Endothelial cell of hepatic sinusoid (primary cell): ENCODE results near the gene MPV17L2.

Experiments used
- in situ Hi-C: cut with HindIII; loops from 2 replicates; pipeline ENCODE4 v1.10.0; 2017; ENCODE audit warnings: low sequenced_read_pairs

The MPV17L2 gene

DNA sequence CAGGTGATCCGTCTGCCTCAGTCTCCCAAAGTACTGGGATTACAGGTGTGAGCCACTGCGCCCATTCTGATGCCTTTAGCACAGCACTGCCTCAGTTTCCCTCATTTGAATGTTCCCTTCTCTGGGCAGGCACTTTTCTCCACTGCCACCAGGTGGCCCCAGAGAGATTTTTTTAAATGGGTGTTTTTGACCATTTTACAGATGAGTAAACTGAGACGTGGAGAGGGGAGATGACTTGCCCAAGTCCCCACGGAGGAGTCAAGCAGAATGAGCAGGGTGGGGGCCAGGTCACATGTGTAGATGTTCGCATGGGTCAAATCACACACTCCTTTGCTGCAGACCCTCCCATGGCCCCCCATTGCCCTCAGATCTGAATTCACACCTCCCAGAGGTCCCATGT, 36.5 kb downstream of the MPV17L2 start:
- in situ Hi-C loops: loop anchor here (5.0 kb wide), 1 partner anchor 47 kb away; no protein-coding TSS in a partner anchor

DNA sequence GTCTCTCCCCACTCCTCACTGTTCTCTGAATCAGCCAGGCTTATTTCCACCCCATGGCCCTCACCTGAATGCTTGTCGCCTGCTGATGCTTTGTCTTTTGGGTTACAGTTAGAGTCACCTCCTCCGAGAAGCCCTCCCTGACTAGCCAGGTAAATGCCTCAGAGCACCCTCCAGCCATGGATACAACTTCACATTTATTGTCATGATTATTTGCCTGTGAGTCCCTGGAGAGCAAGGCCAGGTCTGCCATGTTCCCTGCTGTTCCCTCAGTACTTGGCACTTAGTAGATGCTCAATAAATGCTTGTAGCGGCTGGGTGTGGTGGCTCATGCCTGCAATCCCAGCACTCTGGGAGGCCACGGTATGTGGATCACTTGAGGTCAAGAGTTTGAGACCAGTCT, 36.9 kb downstream of the MPV17L2 start:
- in situ Hi-C loops: loop anchor here (5.0 kb wide), 1 partner anchor 48 kb away; no protein-coding TSS in a partner anchor

DNA sequence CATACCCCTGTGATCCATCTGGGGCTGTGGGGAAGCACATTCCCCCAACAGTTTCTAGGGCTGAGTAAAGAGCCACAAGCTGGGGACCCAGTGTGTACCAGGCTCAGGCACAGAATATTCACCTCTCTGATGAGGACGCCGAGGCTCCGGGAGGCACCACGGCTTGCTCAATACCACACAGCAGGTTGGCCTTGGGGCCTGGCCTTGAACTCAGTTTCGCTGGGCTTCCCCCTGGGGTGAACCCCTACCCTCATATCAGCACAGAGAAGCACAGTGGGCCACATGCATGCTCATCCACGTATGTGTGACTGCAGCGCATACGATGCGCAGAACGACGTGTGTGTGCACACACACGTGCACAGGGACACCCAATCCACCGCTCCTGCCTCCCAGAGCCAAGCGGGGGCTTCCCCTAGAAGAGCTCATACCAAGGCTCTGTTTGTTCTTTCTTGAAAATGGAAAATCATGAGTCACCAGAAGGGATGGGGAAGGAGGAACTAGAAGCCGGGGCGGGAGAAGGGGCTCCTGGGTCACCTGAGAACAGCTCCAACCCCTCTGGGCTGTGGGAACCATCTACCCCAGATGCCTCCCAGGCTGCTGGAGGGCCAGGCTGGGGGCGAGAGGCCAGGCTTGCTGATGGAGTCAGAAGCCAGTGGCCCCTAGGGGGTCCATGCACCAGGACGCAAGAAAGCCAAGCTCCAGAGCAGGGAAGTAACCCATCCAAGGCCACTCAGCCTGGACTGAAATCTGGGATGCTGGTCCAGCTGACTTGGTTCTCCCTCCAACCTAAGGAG, 38.1 kb downstream of the MPV17L2 start:
- in situ Hi-C loops: no loop called here

DNA sequence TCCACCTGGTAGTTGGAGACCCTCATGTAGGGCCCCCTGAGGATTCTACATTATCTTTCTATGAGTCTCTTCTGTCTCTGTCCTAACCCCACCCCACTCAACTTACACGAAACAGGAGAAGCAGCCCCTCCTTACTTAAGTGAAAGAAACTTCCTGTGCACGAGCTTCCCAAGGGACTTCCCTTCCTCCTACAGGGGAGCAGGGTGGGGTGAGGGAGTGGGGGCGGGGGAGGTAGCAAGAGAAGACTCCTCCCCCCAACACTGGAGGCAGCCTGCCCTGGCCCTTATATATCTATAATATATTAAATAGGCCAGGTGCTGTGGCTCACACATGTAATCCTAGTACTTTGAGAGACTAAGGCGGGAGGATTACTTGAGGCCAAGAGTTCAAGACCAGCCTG, 38.8 kb downstream of the MPV17L2 start:
- in situ Hi-C loops: no loop called here

DNA sequence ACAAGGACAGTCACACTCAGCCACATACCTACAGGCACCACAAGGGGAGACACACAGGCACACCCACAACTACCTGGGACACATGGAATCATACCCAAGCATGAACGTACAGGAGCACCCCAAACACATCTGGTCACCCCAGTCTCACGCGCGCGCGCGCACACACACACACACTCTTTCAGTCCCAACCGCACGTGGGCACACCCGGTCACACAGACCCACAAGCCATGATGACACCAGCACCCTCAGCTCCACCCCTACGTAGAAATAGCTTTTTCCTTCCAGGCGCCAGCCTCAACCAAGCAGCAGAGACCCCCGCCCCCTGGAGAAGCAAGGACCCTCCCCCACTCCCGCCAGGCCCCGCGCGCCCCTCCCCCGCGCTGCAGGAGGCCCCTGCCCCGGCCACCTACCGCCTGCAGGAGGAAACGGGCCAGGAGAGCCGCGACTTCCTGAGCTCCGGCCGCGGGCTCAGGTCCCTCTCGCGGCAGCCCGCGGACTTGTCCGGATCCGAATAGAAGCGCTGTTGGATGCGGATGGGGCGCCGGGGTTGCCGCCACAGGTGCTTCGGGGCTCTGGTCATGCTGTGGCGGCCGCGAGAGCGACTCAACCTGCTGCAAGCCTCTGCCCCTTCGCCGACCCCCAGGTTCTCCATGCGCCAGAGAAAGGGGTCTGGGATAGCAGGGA, 39.7 kb downstream of the MPV17L2 start:
- in situ Hi-C loops: no loop called here

DNA sequence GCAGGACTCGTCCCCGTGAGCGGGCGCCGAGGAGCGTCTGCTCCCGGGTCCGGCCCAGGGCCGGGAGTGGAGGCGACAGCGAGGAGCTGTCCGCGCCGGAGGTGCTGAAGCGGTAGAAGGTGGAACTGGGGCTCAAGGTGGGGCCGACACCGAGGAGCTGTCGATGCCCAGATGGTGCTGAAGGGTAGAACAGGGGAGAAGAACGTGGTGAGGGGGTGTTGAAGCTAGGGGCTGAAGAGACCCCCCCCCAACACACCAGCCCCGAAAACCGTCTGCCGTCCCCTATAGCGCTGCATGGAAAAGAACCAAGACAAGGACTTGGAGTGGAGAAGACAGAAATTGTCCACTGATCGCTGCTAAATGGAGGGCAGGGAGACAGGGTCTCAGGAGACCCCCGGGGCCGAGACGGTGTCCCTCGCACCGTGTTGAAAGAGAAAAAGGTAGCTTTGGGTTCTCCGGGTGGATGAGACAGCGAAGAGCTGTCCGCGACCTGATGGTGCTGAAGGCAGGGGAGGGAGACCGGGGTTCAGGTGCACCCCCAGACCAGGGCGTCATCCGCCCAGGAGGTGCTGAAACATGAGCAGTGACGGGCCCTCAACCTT, 40.3 kb downstream of the MPV17L2 start:
- in situ Hi-C loops: no loop called here

DNA sequence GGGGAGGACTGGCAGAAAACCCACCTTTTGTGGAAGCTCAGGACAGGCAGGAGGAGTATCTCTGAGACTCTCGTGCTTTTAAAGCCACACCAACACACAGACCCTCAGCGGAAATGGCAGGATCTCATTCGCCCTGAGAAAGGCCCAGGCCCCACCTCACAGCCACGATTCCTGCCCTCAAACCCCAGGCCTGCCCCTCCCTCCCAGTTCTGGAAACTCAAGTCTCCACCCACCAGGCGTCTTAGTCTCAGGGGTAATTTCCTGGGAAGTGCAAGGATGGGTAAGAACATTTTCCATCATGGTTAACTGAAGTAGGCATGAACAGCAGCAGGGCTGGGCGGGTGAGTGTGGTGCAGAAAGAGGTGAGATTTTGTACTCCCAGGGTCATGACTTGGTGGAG, 41.2 kb downstream of the MPV17L2 start:
- in situ Hi-C loops: no loop called here

DNA sequence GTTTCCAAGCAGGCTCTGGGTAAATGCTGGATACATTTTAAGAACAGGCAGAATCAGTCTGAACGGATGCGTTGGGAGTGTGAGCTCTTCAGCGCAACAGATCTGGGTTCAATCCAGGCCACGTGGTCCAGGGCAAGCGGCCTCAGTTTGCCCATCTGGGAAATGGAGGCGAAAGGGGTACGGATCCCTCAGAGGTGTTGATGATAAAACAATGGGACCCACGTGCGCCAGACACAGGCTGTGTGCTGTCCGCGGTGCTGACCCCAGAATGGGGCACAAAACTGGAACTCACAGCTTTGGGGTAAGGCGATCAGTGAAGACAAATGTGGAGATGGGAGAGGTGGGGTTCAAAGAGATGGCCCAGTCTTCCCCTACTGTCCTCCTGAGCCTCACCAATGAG, 46.3 kb downstream of the MPV17L2 start:
- in situ Hi-C loops: no loop called here

DNA sequence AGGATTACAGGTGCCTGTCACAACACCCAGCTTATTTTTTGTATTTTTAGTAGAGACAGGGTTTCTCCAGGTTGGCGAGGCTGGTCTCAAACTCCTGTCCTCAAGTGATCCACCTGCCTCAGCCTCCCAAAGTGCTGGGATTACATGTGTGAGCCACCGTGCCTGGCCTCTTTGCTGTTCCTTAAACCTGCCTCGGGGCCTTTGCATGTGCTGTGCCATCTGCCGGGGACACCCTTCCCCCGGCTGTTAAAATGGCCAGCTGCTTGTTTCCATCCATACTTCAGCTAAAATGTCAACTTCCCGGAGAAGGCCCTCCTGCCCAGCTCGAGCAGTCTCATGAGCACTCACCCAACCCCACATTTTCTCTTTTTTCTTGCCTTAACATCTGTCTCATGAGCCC, 52.3 kb downstream of the MPV17L2 start:
- in situ Hi-C loops: no loop called here
